ENCODE measurements around the gene EIF2AK3. TPM values are rescaled to one million over a fixed set of nuclear protein-coding genes. Genes with fewer than 3 reads are reported as not detected.
A peak's percentile ranks its signal among the peaks of the same experiment; 100 is the strongest.

EIF2AK3 gene
- total and polyA plus RNA-seq, 2 of the 13 experiments (the other 11 are each of a cell fraction or from before 2014, with no cell fraction given) = 10.3 to 30.6 TPM

GRCh38 chr2:88657131-88657530, 29.9 kb upstream of the EIF2AK3 start (continued):
- no peak for TF ChIP-seq ZNF574 (CRISPR knock-in tag; IDR thresholded peaks at IDR 0.05)
- TF ChIP-seq ARNTL (CRISPR knock-in tag; IDR thresholded peaks at IDR 0.05) = no peak
- no peak for TF ChIP-seq KIAA2018 (CRISPR knock-in tag; IDR thresholded peaks at IDR 0.05; ENCODE audit: borderline replicate concordance)
- TF ChIP-seq MED13 (CRISPR knock-in tag; IDR thresholded peaks at IDR 0.05) = no peak
- no peak for TF ChIP-seq ZNF598 (CRISPR knock-in tag; IDR thresholded peaks at IDR 0.05; ENCODE audit: borderline replicate concordance)
- no peak for TF ChIP-seq GZF1 (CRISPR knock-in tag; IDR thresholded peaks at IDR 0.05)
- TF ChIP-seq RXRB (CRISPR knock-in tag; IDR thresholded peaks at IDR 0.05; ENCODE audit: borderline replicate concordance) = peak; percentile 57; the same call in 1 of the 2 replicates
- no peak for TF ChIP-seq ZC3H13 (CRISPR knock-in tag; IDR thresholded peaks at IDR 0.05)
